Islet precursor cell (in vitro differentiated cells): ENCODE measurements around the gene SF3B2.
"Not testable (repeated sequence)": the region's sequence is repeated elsewhere in the genome, so short reads cannot be mapped to it uniquely, and the experiment has no call there.

Source experiments
- DNase-seq: peaks from one replicate; pipeline ENCODE4 v3.0.0-alpha.2; 2018

The SF3B2 gene

GRCh38 chr11:66051766-66052663 is at the start of gene SF3B2:
SF3B2 (plus strand) TSS chr11:66052364; CDS start chr11:66052385, 21 bp downstream.
- peak; percentile 100 for DNase-seq

- DNase-seq = no peak
These were observed 49.4 kb upstream of the SF3B2 start for GRCh38 chr11:66002648-66003225.

- no peak for DNase-seq
These were observed 48.9 kb upstream of the SF3B2 start for GRCh38 chr11:66003291-66003690.

- DNase-seq = no peak
These were observed 48.0 kb upstream of the SF3B2 start for GRCh38 chr11:66004186-66004585.

GRCh38 chr11:66006134-66006890 is 45.9 kb upstream of the SF3B2 start:
- DNase-seq = no peak

- peak; percentile 75 for DNase-seq
These were observed 45.3 kb upstream of the SF3B2 start for GRCh38 chr11:66006891-66007176.

- no peak for DNase-seq
These were observed 44.9 kb upstream of the SF3B2 start for GRCh38 chr11:66007201-66007634.

- DNase-seq = no peak
These were observed 44.1 kb upstream of the SF3B2 start for GRCh38 chr11:66008095-66008467.

- DNase-seq = no peak
These were observed 43.6 kb upstream of the SF3B2 start for GRCh38 chr11:66008468-66009101.

- DNase-seq = not testable (repeated sequence)
These were observed 42.1 kb upstream of the SF3B2 start for GRCh38 chr11:66010036-66010435.

GRCh38 chr11:66011239-66011784 is 40.9 kb upstream of the SF3B2 start:
- peak; percentile 97 for DNase-seq

GRCh38 chr11:66011785-66012303 is 40.3 kb upstream of the SF3B2 start, which contains the start of gene CST6:
CST6 (plus strand) TSS chr11:66012008; CDS start chr11:66012045, 37 bp downstream.
- no peak for DNase-seq

- no peak for DNase-seq
These were observed 39.7 kb upstream of the SF3B2 start for GRCh38 chr11:66012371-66012945.

GRCh38 chr11:66012946-66013761 is 39.0 kb upstream of the SF3B2 start:
- DNase-seq = peak; percentile 85

- DNase-seq = no peak
These were observed 38.4 kb upstream of the SF3B2 start for GRCh38 chr11:66013762-66014100.

GRCh38 chr11:66014804-66015453 is 37.2 kb upstream of the SF3B2 start:
- DNase-seq = no peak

- peak; percentile 69 for DNase-seq
These were observed 36.7 kb upstream of the SF3B2 start for GRCh38 chr11:66015454-66015881.

- no peak for DNase-seq
These were observed 36.0 kb upstream of the SF3B2 start for GRCh38 chr11:66015936-66016792.

- DNase-seq = no peak
These were observed 35.4 kb upstream of the SF3B2 start for GRCh38 chr11:66016793-66017177.

GRCh38 chr11:66017321-66017720 is 34.8 kb upstream of the SF3B2 start:
- DNase-seq = no peak
